Mucosa of stomach (tissue), 1 donor: ENCODE data around the gene MIS12.

Source experiments
- H3K27me3 ChIP-seq: one replicate; pipeline ENCODE4 v1.7.0; 2013; ENCODE audit warnings: mild to moderate bottlenecking, low read length; ENCODE audit not compliant: control insufficient read depth, insufficient read depth
- H3K36me3 ChIP-seq: one replicate; pipeline ENCODE4 v1.7.0; 2013; ENCODE audit warnings: low read length; ENCODE audit not compliant: control insufficient read depth, insufficient read depth
- H3K4me1 ChIP-seq: one replicate; pipeline ENCODE4 v1.7.0; 2013; ENCODE audit warnings: mild to moderate bottlenecking, low read length; ENCODE audit not compliant: control insufficient read depth, insufficient read depth
- H3K4me3 ChIP-seq: one replicate; pipeline ENCODE4 v1.7.0; 2013; ENCODE audit warnings: low read length
- H3K9ac ChIP-seq: one replicate; pipeline ENCODE4 v1.7.0; 2013; ENCODE audit warnings: mild to moderate bottlenecking, low read length, moderate library complexity
- H3K9me3 ChIP-seq: one replicate; pipeline ENCODE4 v1.7.0; 2013; ENCODE audit warnings: mild to moderate bottlenecking, low read length, moderate library complexity; ENCODE audit not compliant: control insufficient read depth
- donor health status: Pancreatic carcinoma.

MIS12 gene

GRCh38 chr17:5502552-5502951, 16.2 kb downstream of the MIS12 start:
- Histone ChIP-seq H3K9ac (no peak overlapping the region), H3K36me3 (no peaks in the 10 kb centered on the region), H3K4me3 (no peak overlapping the region), H3K27me3 (peaks cover 24% of the 10 kb centered on the region), H3K9me3 (no peaks in the 10 kb centered on the region), H3K4me1 (no peaks in the 10 kb centered on the region)

GRCh38 chr17:5506307-5506706, 19.9 kb downstream of the MIS12 start:
- no peaks in the 10 kb centered on the region for H3K36me3 ChIP-seq

GRCh38 chr17:5508810-5509209, 22.4 kb downstream of the MIS12 start:
- Histone ChIP-seq H3K36me3 (no peaks in the 10 kb centered on the region), H3K9ac (no peak overlapping the region), H3K4me1 (no peaks in the 10 kb centered on the region), H3K4me3 (no peak overlapping the region), H3K9me3 (no peaks in the 10 kb centered on the region), H3K27me3 (no peaks in the 10 kb centered on the region)

More at GRCh38 chr17:5506307-5506706, 19.9 kb downstream of the MIS12 start:
- H3K9me3 ChIP-seq, result no peaks in the 10 kb centered on the region
- H3K4me1 ChIP-seq, result no peaks in the 10 kb centered on the region
- H3K9ac ChIP-seq, result no peak overlapping the region
- H3K27me3 ChIP-seq, result peaks cover 5% of the 10 kb centered on the region
- H3K4me3 ChIP-seq, result no peak overlapping the region

GRCh38 chr17:5509482-5509881, 23.1 kb downstream of the MIS12 start:
- no peak overlapping the region for H3K4me3 ChIP-seq
- H3K36me3 ChIP-seq, result no peaks in the 10 kb centered on the region
- H3K4me1 ChIP-seq, result no peaks in the 10 kb centered on the region
- H3K27me3 ChIP-seq, result no peaks in the 10 kb centered on the region
- H3K9ac ChIP-seq, result no peak overlapping the region
- no peaks in the 10 kb centered on the region for H3K9me3 ChIP-seq

- H3K9ac ChIP-seq, result no peak overlapping the region
- H3K4me3 ChIP-seq, result no peak overlapping the region
- no peaks in the 10 kb centered on the region for H3K27me3 ChIP-seq
- no peaks in the 10 kb centered on the region for H3K4me1 ChIP-seq
- no peaks in the 10 kb centered on the region for H3K36me3 ChIP-seq
- H3K9me3 ChIP-seq, result no peaks in the 10 kb centered on the region
These were observed 24.4 kb downstream of the MIS12 start for GRCh38 chr17:5510771-5511170.

- no peaks in the 10 kb centered on the region for H3K9me3 ChIP-seq
- no peaks in the 10 kb centered on the region for H3K36me3 ChIP-seq
- H3K27me3 ChIP-seq, result no peaks in the 10 kb centered on the region
- H3K4me1 ChIP-seq, result no peaks in the 10 kb centered on the region
- no peak overlapping the region for H3K9ac ChIP-seq
- H3K4me3 ChIP-seq, result no peak overlapping the region
These were observed 25.2 kb downstream of the MIS12 start for GRCh38 chr17:5511401-5512225.

GRCh38 chr17:5513628-5514027, 27.3 kb downstream of the MIS12 start:
- Histone ChIP-seq H3K4me1 (no peaks in the 10 kb centered on the region), H3K4me3 (no peak overlapping the region), H3K27me3 (no peaks in the 10 kb centered on the region), H3K9ac (no peak overlapping the region), H3K9me3 (no peaks in the 10 kb centered on the region), H3K36me3 (no peaks in the 10 kb centered on the region)

GRCh38 chr17:5514976-5515375, 28.6 kb downstream of the MIS12 start:
- H3K27me3 ChIP-seq, result no peaks in the 10 kb centered on the region
- no peaks in the 10 kb centered on the region for H3K36me3 ChIP-seq
- H3K4me3 ChIP-seq, result no peak overlapping the region
- H3K9ac ChIP-seq, result no peak overlapping the region
- no peaks in the 10 kb centered on the region for H3K9me3 ChIP-seq
- no peaks in the 10 kb centered on the region for H3K4me1 ChIP-seq

GRCh38 chr17:5516060-5516792, 29.9 kb downstream of the MIS12 start:
- Histone ChIP-seq H3K4me3 (no peak overlapping the region), H3K36me3 (no peaks in the 10 kb centered on the region), H3K9ac (no peak overlapping the region)

GRCh38 chr17:5522476-5522875, 36.1 kb downstream of the MIS12 start:
- H3K9ac ChIP-seq, result no peak overlapping the region
- H3K27me3 ChIP-seq, result no peaks in the 10 kb centered on the region
- no peaks in the 10 kb centered on the region for H3K9me3 ChIP-seq
- no peaks in the 10 kb centered on the region for H3K4me1 ChIP-seq
- no peaks in the 10 kb centered on the region for H3K36me3 ChIP-seq
- H3K4me3 ChIP-seq, result no peak overlapping the region

More at GRCh38 chr17:5516060-5516792, 29.9 kb downstream of the MIS12 start:
- no peaks in the 10 kb centered on the region for H3K9me3 ChIP-seq
- no peaks in the 10 kb centered on the region for H3K27me3 ChIP-seq
- no peaks in the 10 kb centered on the region for H3K4me1 ChIP-seq

- Histone ChIP-seq H3K4me1 (no peaks in the 10 kb centered on the region), H3K36me3 (no peaks in the 10 kb centered on the region), H3K9ac (no peak overlapping the region), H3K9me3 (no peaks in the 10 kb centered on the region), H3K27me3 (no peaks in the 10 kb centered on the region), H3K4me3 (no peak overlapping the region)
These were observed 36.9 kb downstream of the MIS12 start for GRCh38 chr17:5523249-5523648.

GRCh38 chr17:5526821-5527598, 40.6 kb downstream of the MIS12 start:
- no peak overlapping the region for H3K9ac ChIP-seq
- H3K36me3 ChIP-seq, result no peaks in the 10 kb centered on the region
- H3K9me3 ChIP-seq, result no peaks in the 10 kb centered on the region
- no peaks in the 10 kb centered on the region for H3K4me1 ChIP-seq
- H3K27me3 ChIP-seq, result no peaks in the 10 kb centered on the region
- no peak overlapping the region for H3K4me3 ChIP-seq
